ENCODE results near the gene IGFBP4.

GRCh38 chr17:40477796-40478195, 34.5 kb downstream of the IGFBP4 start:
- TF ChIP-seq CTCF (IDR thresholded peaks at IDR 0.05) = no peak
- no peak for TF ChIP-seq POLR2A (IDR thresholded peaks at IDR 0.05)
- TF ChIP-seq POLR2AphosphoS5 (IDR thresholded peaks at IDR 0.05) = no peak
- no peak for TF ChIP-seq EP300 (IDR thresholded peaks at IDR 0.05)
